Measurements from ENCODE around the gene EHHADH. TPM values are rescaled to one million over a fixed set of nuclear protein-coding genes. Genes with fewer than 3 reads are reported as not detected.
"Not testable (repeated sequence)": the region's sequence is repeated elsewhere in the genome, so short reads cannot be mapped to it uniquely, and the experiment has no call there.

EHHADH gene
- total RNA-seq, 2 donors from 2014 or later = 2.0 to 3.1 TPM

GRCh38 chr3:185250653-185251052 lies 3.2 kb downstream of the EHHADH start:
- no peak for ATAC-seq (ENCODE audit: insufficient number of reproducible peaks, low FRiP score, low read depth)
- no peak for TF ChIP-seq CTCF (IDR thresholded peaks at IDR 0.05)
- peaks cover 5% of the 10 kb centered on the region for H3K36me3 ChIP-seq

GRCh38 chr3:185250247-185250646 lies 3.6 kb downstream of the EHHADH start:
- Histone ChIP-seq H3K4me3 (no peak overlapping the region), H3K36me3 (peaks cover 5% of the 10 kb centered on the region), H3K27ac (no peak overlapping the region), H3K9me3 (no peaks in the 10 kb centered on the region), H3K27me3 (replicated peaks; ENCODE audit: insufficient read depth) (no peaks in the 10 kb centered on the region), H3K4me1 (ENCODE audit: control insufficient read depth in 1 of 2, low read depth in 2 of 2) (no peaks in the 10 kb centered on the region)
- no peak for TF ChIP-seq CTCF (IDR thresholded peaks at IDR 0.05)
- no peak for ATAC-seq (ENCODE audit: insufficient number of reproducible peaks, low FRiP score, low read depth)
- DNase-seq (ENCODE audit: low spot score) = no peak

More at GRCh38 chr3:185250653-185251052, 3.2 kb downstream of the EHHADH start:
- Histone ChIP-seq H3K4me3 (no peak overlapping the region), H3K4me1 (ENCODE audit: control insufficient read depth in 1 of 2, low read depth in 2 of 2) (no peaks in the 10 kb centered on the region), H3K27ac (no peak overlapping the region), H3K27me3 (replicated peaks; ENCODE audit: insufficient read depth) (no peaks in the 10 kb centered on the region), H3K9me3 (no peaks in the 10 kb centered on the region)
- DNase-seq (ENCODE audit: low spot score) = no peak

GRCh38 chr3:185242642-185243041 lies 11.2 kb downstream of the EHHADH start:
- Histone ChIP-seq H3K27me3 (replicated peaks; ENCODE audit: insufficient read depth) (no peaks in the 10 kb centered on the region), H3K36me3 (peaks cover 5% of the 10 kb centered on the region), H3K27ac (no peak overlapping the region), H3K4me1 (ENCODE audit: control insufficient read depth in 1 of 2, low read depth in 2 of 2) (no peaks in the 10 kb centered on the region), H3K9me3 (peaks cover 10% of the 10 kb centered on the region), H3K4me3 (no peak overlapping the region)
- DNase-seq (ENCODE audit: low spot score) = no peak
- no peak for ATAC-seq (ENCODE audit: insufficient number of reproducible peaks, low FRiP score, low read depth)
- TF ChIP-seq CTCF (IDR thresholded peaks at IDR 0.05) = no peak

GRCh38 chr3:185236969-185237368 lies 16.9 kb downstream of the EHHADH start:
- no peak for ATAC-seq (ENCODE audit: insufficient number of reproducible peaks, low FRiP score, low read depth)
- TF ChIP-seq CTCF (IDR thresholded peaks at IDR 0.05) = no peak
- Histone ChIP-seq H3K27ac (no peak overlapping the region), H3K4me3 (no peak overlapping the region), H3K27me3 (replicated peaks; ENCODE audit: insufficient read depth) (no peaks in the 10 kb centered on the region), H3K9me3 (peaks cover 21% of the 10 kb centered on the region), H3K4me1 (ENCODE audit: control insufficient read depth in 1 of 2, low read depth in 2 of 2) (no peaks in the 10 kb centered on the region), H3K36me3 (peaks cover 8% of the 10 kb centered on the region)
- no peak for DNase-seq (ENCODE audit: low spot score)

- peaks cover 21% of the 10 kb centered on the region for H3K9me3 ChIP-seq
- no peaks in the 10 kb centered on the region for H3K27me3 ChIP-seq (replicated peaks; ENCODE audit: insufficient read depth)
- DNase-seq (ENCODE audit: low spot score) (no peak), ATAC-seq (ENCODE audit: insufficient number of reproducible peaks, low FRiP score, low read depth) (no peak)
- no peak overlapping the region for H3K27ac ChIP-seq
- no peak overlapping the region for H3K4me3 ChIP-seq
- peaks cover 0 to 4% of the 10 kb centered on the region in 2 donors for H3K4me1 ChIP-seq (ENCODE audit: control insufficient read depth in 1 of 2, low read depth in 2 of 2)
- no peak for TF ChIP-seq CTCF (IDR thresholded peaks at IDR 0.05)
- peaks cover 8% of the 10 kb centered on the region for H3K36me3 ChIP-seq
Measured at GRCh38 chr3:185233328-185233727, 20.5 kb downstream of the EHHADH start.

- not testable (repeated sequence) for H3K4me3 ChIP-seq; H3K9me3 ChIP-seq; DNase-seq (ENCODE audit: low spot score); H3K4me1 ChIP-seq (ENCODE audit: control insufficient read depth in 1 of 2, low read depth in 2 of 2); H3K27ac ChIP-seq; H3K27me3 ChIP-seq (replicated peaks; ENCODE audit: insufficient read depth); H3K36me3 ChIP-seq; ATAC-seq (ENCODE audit: insufficient number of reproducible peaks, low FRiP score, low read depth)
Measured at GRCh38 chr3:185226526-185226925, 27.3 kb downstream of the EHHADH start.
